ENCODE results near the gene TRPV4. TPM values are rescaled to one million over a fixed set of nuclear protein-coding genes. Genes with fewer than 3 reads are reported as not detected.

The TRPV4 gene
- total RNA-seq, 4 donors from 2014 or later = 0.39 to 1.6 (median 1.3) TPM; not detected in 1

- TF ChIP-seq POLR2A (IDR thresholded peaks at IDR 0.05) = no peak
- no peak for TF ChIP-seq CTCF (IDR thresholded peaks at IDR 0.05)
- H3K27me3 ChIP-seq = no peaks in the 10 kb centered on the region
- WGBS, 2 donors = 4 to 5% methylated on average over 13 of the region's 13 CpGs
These were observed 46.3 kb upstream of the TRPV4 start for GRCh38 chr12:109879351-109880042.

DNA sequence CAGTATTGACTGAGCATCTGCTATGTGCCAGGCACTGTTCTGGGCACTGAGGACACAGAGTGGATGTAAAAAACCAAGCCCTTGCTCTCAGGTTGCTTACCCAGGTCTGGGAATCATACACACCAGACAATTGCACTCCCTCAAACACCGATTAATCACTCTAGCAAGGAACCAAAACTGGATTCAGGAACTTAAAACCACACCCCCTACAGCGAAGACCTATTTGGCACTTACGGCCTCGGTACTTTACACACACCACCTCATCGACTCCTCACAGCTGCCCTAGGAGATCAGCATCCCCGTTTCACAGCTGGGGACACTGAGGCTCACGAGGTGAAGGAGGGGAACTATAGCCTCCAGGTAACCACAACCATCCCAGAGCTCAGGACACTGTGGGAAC, 45.6 kb upstream of the TRPV4 start:
- Histone ChIP-seq H3K4me3 (replicated peaks in 1 of 3) (peak overlapping the region in 1 of 3 donors; percentile 53), H3K27me3 (no peaks in the 10 kb centered on the region), H3K36me3 (no peaks in the 10 kb centered on the region), H3K27ac (no peak overlapping the region), H3K4me1 (peaks cover 40 to 52% of the 10 kb centered on the region in 2 donors), H3K9me3 (no peaks in the 10 kb centered on the region)
- intact Hi-C loops (cut with DNase I) = no loop called here
- TF ChIP-seq POLR2A (IDR thresholded peaks at IDR 0.05) = no peak
- no peak for TF ChIP-seq CTCF (IDR thresholded peaks at IDR 0.05)
- DNase-seq = no peak
- WGBS, 2 donors = 69 to 70% methylated on average over 7 of the region's 7 CpGs

More at GRCh38 chr12:109879351-109880042, 46.3 kb upstream of the TRPV4 start:
- H3K4me1 ChIP-seq = peaks cover 37 to 47% of the 10 kb centered on the region in 2 donors
- H3K36me3 ChIP-seq = no peaks in the 10 kb centered on the region
- H3K27ac ChIP-seq = peak overlapping the region in 2 of 3 donors; percentile 54 to 66
- intact Hi-C loops (cut with DNase I) = loop anchor here (5.0 kb wide), 1 partner anchor 72 kb away; no protein-coding TSS in a partner anchor
- no peak for DNase-seq
- H3K4me3 ChIP-seq (replicated peaks in 1 of 3) = peak overlapping the region; percentile 53 to 67 (median 61)
- H3K9me3 ChIP-seq = no peaks in the 10 kb centered on the region

- DNase-seq = no peak
- no peak overlapping the region for H3K4me3 ChIP-seq (replicated peaks in 1 of 3)
- H3K36me3 ChIP-seq = no peaks in the 10 kb centered on the region
- H3K9me3 ChIP-seq = no peaks in the 10 kb centered on the region
- WGBS, 2 donors = 85 to 89% methylated on average over 3 of the region's 3 CpGs
- no peak overlapping the region for H3K27ac ChIP-seq
- intact Hi-C loops (cut with DNase I) = no loop called here
- H3K27me3 ChIP-seq = no peaks in the 10 kb centered on the region
- peaks cover 40 to 54% of the 10 kb centered on the region in 2 donors for H3K4me1 ChIP-seq
- no peak for TF ChIP-seq CTCF (IDR thresholded peaks at IDR 0.05)
- TF ChIP-seq POLR2A (IDR thresholded peaks at IDR 0.05) = no peak
These were observed 45.0 kb upstream of the TRPV4 start for GRCh38 chr12:109878247-109878625.

DNA sequence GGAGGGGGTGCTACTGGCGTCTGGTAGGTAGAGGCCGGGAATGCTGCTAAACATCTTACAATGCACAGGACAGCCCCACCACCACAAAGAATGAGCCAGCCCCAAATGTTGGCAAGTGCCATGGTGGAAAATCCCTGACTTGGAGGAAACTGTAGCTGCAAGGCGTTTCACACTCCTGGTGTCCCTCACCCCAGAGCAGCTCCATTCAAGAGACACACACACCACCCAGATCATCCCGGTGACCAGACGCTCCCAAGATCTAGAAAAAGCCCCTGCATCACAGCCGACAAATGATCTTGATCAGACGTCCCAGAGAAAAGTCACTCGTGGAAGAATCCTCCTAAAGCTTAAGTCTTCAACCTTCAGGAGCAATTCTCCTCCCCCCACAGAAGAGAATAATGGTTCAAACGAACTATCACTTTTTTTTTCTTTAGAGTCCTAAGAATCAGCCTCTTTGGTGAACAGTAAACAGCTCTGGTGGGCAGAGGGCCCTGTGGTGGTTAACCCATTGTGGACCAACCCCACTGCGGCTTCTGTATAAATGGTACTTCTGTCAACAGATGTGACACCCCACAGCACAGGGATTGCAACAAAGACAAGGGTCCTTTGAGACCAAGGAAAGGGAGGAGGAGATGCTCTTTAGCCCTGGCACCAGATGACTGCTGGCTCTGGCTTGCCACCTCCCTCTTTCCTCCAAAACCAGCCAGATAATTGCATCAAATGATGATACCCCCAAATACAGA, 44.5 kb upstream of the TRPV4 start:
- no peak overlapping the region for H3K4me3 ChIP-seq (replicated peaks in 1 of 3)
- intact Hi-C loops (cut with DNase I) = no loop called here
- TF ChIP-seq CTCF (IDR thresholded peaks at IDR 0.05) (no peak), POLR2A (IDR thresholded peaks at IDR 0.05) (no peak)
- WGBS, 2 donors = 62 to 74% methylated on average over 10 of the region's 10 CpGs
- no peaks in the 10 kb centered on the region for H3K9me3 ChIP-seq
- no peaks in the 10 kb centered on the region for H3K36me3 ChIP-seq
- H3K4me1 ChIP-seq = peaks cover 40 to 54% of the 10 kb centered on the region in 2 donors
- no peak for DNase-seq
- H3K27me3 ChIP-seq = no peaks in the 10 kb centered on the region
- peak overlapping the region in 1 of 3 donors; percentile 77 for H3K27ac ChIP-seq

DNA sequence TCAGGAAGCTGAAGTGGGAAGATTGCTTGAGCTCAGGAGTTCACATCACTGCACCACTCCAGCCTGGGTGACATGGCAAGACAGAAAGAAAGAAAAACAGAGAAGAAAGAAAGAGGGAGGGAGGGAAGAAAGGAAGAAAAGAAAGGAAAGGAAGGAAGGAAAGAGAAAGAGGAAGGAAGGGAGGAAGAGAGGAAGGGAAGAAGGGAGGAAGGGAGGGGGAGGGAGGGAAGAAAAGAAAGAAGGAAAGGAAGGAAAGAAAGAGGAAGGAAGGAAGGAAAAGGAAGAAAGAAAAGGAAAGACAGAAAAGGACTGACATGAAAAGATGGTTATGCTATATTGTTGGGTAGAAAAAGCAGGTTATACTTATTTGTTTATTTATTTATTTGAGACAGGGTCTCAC, 43.2 kb upstream of the TRPV4 start:
- Histone ChIP-seq H3K4me1 (peaks cover 45 to 63% of the 10 kb centered on the region in 2 donors), H3K9me3 (no peaks in the 10 kb centered on the region), H3K4me3 (replicated peaks in 1 of 3) (no peak overlapping the region), H3K36me3 (no peaks in the 10 kb centered on the region), H3K27me3 (no peaks in the 10 kb centered on the region), H3K27ac (peak overlapping the region; percentile 54 to 77 (median 73))
- DNase-seq = peak in 1 of 2 donors; percentile 36
- no peak for TF ChIP-seq POLR2A (IDR thresholded peaks at IDR 0.05)
- no peak for TF ChIP-seq CTCF (IDR thresholded peaks at IDR 0.05)
- intact Hi-C loops (cut with DNase I) = no loop called here
